Dermis blood vessel endothelial cell (primary cell): ENCODE results near the gene NPIPB6. TPM values are rescaled to one million over a fixed set of nuclear protein-coding genes. Genes with fewer than 3 reads are reported as not detected.
A peak's percentile ranks its signal among the peaks of the same experiment; 100 is the strongest.

Experiments used
- DNase-seq: peaks from one replicate; pipeline ENCODE4 v3.0.0; 2010
- total RNA-seq: library from RNA; depleted of rRNA; stranded (reverse); fragments of >200 nt; gene quantifications from 2 replicates; pipeline ENCODE4 v1.2.3, GENCODE V29; 2014

The NPIPB6 gene
- total RNA-seq, 1 donor from 2014 or later = not detected

DNA sequence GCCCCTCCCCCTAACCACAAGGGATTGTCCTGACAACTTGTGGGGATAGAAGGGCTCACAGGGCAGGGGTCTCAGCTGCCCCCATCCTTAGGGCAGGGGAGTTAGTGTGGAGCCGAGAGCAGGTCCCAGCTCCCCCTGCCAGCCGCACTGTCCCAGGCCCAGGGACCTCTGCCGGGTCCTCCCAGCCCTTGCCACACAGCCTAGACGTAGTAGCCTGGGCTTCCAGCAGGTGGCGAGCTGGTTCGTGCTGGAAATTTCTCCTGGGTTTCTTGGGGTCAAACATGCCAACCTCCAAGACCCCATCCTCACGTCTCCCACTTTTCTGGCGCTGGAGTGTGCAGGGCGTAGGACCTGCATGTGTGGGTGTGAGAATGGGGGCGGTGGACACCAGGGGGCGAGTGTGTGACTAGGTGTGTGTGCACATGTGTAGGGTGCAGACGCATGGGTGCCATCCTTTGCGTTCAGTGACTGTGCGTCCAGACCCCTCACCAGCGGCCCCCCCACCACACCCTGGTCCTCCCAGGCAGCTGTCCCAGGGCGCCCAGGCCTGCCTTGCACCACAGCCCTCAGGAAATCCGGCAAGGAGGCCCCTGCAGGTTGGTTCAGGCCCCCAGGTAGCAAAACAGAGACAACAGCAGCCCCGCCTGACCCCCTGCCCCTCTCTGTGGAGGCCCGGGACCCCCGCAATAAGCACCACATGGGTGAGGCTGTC is 41.5 kb downstream of the NPIPB6 start:
- peak; percentile 58 for DNase-seq

DNA sequence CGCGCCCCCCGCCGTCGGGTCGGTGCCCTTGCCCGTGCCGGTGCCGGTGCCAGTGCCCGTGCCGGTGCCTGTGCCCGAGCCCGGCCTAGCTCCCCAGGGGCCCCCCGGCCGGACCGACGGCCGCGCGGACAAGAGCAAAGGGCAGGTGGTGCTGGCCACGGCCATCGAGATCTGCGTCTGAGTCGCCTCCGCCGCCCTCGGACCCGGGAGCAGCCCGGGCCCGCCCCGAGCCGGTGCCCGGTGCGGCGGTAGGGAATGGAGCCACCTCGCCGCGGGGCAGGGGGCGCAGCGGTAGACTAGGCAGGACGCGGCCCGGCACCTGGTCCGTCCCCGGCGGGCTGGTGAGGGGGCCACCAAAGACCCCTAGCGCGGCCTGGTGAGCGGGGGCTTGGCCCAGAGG is 42.6 kb downstream of the NPIPB6 start:
- no peak for DNase-seq

DNA sequence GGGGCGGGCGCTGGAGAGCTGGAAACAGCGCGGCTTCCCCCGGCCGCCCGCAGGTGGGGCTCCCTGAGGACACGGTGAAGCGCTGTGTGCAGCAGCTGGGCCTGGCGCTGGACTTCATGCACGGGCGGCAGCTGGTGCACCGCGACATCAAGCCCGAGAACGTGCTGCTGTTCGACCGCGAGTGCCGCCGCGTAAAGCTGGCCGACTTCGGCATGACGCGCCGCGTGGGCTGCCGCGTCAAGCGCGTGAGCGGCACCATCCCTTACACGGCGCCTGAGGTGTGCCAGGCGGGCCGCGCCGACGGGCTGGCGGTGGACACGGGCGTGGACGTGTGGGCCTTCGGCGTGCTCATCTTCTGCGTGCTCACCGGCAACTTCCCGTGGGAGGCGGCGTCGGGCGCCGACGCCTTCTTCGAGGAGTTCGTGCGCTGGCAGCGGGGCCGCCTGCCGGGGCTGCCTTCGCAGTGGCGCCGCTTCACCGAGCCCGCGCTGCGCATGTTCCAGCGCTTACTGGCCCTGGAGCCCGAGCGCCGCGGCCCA is 43.2 kb downstream of the NPIPB6 start:
- DNase-seq = no peak

DNA sequence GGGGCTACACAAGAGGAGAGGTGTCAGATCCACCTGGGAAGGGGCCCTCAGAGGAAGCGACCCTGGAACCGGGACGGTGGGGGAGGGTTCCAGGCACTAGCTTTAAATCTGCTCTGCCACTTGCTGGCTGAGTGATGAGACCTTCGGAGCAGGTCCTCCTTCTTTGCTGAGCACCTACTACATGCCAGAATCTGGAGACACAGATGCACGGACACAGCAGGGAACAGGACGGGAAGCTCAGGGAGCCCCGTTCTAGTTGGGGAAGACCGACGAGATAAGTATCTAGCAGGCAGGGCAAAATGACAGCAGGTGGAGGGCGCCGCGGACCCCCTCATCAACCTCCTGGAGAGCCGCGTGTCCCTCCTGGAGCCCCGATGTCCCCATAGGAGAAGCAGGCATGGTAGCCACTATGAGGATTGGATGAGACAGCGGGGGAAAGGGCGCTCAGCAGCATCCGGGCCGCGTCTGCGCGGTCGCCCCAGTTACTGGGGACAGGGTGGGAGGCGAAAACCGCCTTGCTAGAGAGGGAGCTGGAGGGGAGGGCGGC is 43.8 kb downstream of the NPIPB6 start:
- DNase-seq = no peak

DNA sequence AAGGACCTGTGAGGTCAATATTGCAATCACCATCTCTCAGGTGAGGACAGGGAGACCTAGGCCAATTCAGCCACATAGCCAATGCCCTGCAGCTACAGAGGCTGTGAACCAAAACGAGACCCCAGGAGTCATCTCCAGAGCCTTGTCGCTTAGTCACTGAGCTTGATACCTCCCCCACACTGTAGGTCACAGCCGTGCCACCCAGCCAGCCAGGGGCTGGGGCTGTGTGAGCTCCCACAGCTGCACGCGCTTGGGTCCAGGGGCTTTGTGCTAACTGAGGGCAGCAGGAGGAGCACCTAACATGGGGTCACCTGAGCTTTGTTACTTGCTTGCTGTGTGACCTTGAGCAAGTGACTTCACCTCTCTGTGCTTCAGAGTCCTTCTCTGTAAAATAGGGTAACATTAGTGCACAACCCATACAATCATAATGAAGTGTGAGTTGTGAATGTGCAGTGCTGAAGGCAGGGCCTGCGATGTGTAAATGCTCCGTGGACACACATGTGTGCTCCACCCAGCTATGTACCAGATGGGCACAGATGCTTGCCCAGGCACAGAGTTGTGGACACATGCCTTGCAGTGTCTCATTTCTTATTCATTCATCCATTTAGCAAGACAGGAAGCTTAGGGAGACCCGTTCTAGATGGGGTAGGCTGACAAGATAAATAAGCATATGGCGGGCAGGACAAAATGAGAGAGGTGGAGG is 45.1 kb downstream of the NPIPB6 start:
- no peak for DNase-seq

DNA sequence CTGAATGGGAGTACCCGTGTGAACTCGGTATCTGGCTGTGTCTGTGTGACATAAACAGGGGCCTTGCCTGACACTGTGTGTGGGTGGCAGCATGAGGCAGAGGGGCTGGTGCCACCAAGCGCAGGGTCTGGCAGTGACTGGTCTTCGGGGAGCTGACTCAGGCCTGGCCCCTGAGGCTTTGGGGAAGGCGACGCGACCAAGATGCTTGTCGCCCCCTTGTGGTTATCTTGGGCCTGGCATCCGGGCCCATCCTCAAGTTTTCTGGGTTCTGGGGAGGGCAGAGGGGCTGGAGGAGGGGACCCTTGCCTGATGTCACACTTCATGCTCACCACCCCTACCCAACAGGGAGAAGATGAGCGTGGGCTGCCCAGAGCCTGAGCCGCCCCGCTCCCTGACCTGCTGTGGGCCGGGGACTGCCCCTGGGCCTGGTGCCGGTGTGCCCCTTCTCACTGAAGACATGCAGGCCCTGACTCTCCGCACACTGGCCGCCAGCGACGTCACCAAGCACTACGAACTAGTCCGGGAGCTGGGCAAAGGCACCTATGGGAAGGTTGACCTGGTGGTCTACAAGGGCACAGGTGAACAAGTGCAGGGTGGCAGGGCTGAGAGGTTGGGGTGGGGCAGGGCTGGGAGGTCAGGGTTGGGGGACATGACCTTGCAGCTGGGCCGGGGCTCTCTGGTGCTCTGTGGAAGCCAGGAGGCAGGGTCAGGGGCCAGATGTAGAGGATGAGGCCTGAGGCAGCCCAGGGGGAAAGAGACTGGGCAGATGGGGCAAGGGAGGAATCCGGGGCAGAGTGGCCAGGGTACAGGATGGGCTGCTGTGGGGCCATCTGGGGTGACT is 46.0 kb downstream of the NPIPB6 start:
- DNase-seq = peak; percentile 68

DNA sequence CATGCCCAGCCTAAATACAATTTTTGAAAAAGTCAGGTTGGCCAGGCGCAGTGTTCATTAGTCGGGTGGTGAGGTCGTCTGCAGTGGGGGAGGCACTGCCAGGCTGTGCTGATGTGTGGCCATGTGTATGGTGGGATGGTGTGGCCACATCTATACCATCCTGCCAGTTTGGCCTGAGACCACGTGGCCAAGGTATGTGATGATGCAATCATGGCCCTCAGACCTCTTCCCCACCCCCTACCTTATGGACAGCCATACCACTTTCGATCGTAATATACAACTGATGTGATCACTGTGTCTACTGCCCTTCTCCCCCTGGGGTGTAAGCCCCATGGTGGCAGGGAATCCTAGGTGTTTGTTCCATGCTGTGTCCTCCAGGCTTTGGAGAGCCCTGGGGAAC is 47.3 kb downstream of the NPIPB6 start:
- DNase-seq = no peak

DNA sequence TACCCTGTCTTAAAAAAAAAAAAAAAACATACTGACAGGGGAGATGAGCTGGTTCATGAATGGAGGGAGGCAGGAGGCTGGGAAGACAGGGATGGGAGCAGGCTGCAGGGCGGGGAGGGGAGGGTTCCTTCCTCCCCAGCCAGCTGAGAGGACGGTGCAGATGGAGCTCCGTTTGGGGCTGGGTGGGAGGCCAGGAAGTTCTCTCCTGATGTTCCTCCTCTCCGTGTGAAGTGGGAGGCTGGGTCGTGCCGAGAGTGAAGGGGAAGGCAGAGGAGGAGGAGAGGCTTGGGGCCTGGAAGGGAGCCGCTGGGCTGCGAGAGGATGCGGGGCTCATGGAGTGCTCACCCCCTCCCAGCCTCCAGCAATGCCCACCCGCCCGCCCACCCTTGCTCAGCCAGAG is 49.7 kb downstream of the NPIPB6 start:
- no peak for DNase-seq

DNA sequence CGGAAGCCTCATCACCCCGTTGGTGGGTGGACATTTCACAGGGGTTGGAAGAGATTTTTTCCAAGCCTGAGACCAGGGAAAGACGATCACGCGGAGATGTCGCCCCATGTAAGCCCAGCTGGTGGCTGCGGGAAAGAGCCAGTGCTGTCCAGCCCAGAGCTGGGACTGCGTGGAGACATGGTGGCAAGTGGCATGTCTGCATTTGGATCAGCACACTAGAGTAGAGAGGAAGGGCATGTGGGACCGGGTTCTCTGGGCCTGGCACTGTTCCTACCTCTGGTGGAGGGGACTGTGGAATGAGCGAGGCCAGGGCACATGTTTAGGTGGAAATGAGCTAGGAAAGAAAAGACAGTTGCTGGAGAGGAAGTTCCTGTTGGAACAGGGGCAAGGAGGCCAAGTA is 51.0 kb downstream of the NPIPB6 start:
- no peak for DNase-seq

DNA sequence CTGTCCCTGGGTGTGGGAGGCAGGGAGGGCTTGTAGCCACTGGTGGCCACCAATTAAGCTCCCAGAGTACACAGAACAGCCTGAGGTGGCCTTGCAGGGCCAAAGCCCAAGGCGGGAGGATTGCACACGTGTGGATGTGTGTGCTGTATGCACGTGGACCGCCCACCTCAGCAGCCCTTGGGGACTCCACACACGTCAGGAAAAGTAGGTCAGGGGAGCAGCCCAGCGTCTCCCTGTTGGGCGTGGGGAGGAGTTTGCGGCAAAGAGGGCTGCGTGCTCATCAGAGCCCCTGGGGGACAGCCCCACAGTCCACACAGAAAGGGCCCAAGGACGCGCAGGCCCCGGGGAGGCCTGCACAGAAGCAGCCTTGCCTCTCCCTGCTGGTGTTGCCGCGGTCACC is 51.4 kb downstream of the NPIPB6 start:
- no peak for DNase-seq

DNA sequence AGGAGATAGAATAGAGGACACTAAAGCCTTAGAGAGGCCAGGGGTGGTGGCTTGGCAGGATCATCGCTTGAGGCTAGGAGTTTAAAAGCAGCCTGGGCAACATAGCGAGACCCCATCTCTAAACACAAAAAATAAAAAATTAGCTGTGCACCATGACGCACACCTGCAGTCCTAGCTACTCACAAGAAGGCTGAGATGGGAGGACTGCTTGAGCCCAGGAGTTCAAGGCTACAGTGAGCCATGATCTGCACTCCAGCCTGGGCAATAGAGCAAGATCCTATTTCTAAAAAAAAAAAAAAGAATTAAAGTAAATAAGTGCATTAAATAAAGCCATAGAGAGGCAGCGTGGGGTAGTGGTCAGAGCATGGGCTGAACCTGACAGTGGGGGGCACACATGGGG is 51.9 kb downstream of the NPIPB6 start:
- DNase-seq = no peak

DNA sequence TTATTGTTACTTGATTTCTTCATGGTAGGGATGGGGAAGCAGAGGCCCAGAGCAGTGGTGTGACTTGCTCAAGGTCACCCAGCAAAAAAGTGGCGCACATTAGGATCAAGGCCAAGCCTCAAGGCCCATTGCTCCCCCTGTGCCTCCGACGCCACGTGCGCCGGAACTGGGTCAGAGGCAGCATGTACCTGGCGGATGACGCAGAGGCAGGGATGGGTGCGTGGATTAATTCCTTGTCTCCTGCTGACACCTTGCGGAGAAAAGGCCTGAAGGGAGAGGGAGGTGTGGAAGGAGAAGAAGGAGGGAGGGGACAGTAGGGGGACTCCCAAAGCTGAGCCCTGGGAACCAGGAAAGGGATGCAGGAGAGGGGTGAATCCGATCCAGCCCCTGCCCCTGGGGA is 52.5 kb downstream of the NPIPB6 start:
- no peak for DNase-seq

DNA sequence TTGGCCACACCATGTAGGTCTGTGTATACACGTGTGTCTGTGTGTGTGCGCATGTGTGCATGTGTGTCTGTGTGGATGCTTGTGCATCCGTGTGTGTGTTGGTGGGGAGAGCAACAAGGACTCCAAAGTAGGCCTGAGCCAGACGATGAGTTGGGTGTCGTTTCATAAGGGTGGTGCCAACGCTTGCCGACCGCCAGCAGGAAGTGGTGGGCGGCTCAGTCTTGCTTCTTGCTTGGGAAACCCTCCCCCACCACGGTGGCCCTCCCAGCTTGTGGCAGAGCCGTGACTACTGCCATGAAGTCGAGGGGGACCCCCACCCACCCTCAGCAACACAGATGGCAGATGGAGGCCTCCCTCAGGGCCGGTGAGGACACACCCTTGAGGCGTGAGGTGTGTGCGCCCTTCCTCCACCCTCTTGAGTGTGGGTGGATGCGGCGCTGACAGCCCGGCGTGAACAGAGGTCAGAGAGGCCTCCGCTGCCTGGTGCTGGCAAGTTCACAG is 53.4 kb downstream of the NPIPB6 start:
- no peak for DNase-seq

DNA sequence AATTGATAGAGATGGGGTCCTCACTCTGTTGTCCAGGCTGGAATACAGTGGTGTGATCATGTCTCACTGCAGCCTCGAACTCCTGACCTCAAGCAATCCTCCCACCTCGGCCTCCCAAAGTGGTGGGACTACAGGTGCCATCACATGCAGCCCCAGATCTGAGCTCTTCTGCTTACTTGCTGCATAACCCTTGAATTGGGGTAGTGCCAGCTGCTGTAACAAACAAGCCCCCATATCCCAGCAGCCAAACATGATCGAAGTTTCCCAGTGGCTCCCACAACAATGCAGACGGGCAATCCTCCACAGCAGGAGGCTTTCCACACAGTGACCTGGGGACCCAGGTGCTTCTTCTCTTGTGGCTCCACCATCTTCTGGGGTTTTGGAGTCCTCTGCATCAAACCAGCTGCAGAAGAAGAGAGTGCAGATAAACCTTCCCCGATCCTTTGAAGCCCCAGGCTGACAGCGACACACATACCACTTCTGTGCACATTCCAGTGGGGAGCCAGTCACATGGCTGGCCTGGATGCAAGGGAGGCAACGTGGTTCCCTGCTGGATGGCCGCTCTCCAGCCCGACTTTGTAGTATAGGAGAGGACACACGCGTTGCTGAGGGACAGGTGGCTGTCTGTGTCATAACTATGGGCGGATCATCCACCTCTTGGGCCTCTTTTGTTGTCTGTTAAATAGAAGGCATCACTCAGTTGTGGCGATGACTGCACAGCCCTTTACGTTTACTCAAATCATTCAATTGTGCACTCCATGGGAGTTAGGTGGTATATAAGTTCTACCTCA is 54.3 kb downstream of the NPIPB6 start:
- DNase-seq = no peak

DNA sequence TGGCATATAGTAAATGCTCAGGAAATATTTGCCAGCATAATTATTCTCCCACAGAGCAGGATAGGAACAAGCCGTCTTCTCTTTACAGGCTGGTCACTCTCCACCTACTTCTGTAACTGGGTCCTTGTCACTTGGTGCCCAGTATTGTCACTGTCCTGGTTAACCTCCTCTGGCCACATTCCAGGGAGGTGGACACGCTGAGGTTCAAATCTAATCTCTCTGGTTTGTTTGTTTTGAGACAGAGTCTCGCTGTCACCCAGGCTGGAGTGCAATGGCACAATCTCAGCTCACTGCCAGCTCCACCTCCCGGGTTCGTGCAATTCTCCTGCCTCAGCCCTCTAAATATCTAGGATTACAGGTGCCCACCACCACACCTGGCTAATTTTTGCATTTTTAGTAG is 55.4 kb downstream of the NPIPB6 start:
- no peak for DNase-seq

DNA sequence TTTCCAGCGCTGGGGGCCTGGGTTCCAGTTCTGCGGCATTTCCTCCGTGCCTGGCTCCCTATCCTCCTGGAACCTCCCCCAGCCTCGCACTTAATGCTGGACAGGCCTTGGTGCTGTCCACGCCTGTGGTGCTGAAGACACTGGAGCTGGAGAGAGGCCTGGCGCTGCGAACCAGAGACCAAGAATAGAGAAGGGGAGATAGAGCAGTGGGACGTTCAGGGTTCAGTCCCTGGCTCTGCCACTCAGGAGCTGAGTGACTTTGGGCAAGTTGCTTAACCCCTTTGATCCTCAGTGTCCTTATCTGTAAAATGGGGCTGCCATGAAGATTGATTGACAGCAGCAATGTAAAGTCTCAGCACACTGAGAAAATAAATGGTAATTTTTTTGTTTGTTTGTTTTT is 59.1 kb downstream of the NPIPB6 start:
- DNase-seq = peak; percentile 58

DNA sequence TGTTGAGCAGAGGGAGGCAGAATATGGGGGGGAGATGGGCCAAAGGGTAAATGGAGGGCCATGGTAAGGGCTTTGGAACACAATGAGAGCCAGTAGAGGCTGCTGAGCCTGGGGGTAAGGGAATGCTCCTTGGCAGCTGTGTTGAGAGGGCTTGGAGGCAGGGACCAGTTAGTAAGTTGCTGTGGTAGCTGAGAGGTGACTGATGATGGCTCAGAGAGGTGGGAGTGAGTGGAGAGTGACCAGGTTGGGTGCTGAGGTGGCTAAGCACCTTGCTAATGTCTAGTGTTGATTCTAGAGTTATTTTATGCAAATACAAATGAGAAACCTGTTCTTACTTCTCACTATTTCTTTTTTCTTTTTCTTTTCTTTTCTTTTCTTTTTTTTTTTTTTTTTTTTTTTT is 60.2 kb downstream of the NPIPB6 start:
- DNase-seq = no peak

DNA sequence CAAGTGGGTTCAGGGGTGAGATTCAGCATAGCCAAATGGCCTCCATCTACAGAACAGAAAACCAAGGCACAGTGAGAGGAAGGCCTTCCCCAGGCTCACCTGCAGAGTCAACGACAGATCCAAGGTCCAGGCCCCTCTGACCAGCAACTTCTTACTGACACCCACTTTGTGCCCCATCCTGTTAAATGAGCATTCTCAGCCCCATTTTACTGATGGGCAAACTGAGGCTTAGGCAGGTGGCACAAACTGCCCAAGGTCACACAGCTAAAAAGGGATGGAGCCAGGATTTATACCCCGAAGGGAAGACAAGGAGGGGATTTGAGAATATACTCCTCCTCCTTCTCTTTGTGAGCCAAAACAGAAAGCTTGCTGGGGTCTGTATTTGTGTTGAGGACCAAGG is 61.7 kb downstream of the NPIPB6 start:
- DNase-seq = no peak

DNA sequence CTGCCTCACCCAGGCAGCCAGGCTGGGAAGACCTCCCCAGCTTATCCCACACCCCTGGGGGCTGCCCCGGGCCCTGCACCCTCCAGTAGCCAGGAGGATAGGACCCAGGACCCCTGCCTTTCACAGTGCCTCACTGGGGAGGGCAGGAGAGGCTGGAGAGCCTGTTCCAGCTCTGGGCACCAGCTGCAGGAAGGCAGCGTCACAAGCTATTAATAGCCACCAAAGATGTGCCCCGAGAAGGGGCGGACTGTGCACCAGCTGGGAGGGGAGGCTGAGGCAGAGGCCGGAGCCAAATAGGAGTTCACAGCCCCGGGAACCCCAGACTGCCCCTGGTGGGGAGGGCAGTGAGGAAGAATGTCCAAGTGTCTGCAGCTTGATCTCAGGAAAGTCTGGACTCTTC is 62.2 kb downstream of the NPIPB6 start:
- no peak for DNase-seq

DNA sequence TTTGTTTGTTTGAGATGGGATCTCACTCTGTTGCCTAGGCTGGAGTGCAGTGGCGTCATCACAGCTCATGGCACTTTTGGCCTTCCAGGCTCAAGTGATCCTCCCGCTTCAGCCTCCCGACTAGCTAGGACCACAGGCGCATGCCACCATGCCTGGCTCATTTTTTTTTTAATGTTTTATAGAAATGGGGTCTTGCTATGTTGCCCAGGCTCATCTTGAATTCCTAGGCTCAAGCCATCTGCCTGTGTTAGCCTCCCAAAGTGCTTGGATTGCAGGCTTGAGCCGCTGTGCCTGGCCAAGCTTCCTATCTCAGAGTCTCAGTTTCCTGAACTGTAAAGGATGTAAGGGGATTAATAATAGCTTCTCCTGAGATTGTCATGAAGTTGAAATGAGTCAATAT is 63.0 kb downstream of the NPIPB6 start:
- DNase-seq = no peak

DNA sequence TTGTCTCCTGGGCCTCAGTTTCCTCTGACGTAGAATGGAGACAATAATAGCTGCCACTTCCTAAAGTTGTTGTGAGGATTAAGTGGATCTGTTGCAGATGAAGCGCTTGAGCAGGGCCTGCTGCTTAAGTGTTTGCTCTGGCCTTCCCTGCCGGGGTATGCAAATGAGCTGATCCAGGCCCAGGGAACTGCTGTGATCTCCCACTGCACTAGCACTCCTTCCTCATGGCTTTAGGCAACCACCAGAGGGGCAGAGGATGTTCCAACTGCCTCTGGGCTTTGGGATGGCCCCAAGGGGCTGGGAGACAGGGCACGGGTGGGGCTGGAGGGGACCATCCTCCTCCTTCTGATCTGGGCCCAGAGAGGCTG is 64.8 kb downstream of the NPIPB6 start:
- DNase-seq = no peak
